ENCODE results near the gene RALBP1.

The RALBP1 gene

DNA sequence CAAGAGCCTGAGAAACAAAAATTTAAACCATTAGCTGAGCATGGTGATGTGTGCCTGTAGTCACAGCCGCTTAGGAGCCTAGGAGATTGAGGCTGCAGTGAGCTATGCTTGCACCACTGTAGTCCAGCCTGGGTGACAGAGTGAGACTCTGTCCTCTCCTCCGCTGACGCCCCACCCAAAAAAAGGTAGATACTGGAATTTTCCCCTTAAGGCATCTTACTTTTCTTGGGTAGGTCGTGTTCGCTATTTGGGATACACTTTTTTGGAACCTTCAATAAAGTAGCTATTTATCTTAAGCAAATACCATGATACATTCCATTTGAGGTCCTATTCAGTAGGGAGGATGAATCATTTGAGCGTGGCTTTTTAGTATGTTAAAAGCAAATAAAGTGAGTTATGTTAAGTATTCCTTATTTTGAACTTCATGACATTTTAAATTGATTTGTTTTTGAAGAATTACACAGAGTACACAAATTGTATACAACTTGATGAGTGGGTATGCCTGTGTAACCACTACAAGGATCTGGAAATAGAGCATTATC lies 38.7 kb downstream of the RALBP1 start:
- no peak for DNase-seq

DNA sequence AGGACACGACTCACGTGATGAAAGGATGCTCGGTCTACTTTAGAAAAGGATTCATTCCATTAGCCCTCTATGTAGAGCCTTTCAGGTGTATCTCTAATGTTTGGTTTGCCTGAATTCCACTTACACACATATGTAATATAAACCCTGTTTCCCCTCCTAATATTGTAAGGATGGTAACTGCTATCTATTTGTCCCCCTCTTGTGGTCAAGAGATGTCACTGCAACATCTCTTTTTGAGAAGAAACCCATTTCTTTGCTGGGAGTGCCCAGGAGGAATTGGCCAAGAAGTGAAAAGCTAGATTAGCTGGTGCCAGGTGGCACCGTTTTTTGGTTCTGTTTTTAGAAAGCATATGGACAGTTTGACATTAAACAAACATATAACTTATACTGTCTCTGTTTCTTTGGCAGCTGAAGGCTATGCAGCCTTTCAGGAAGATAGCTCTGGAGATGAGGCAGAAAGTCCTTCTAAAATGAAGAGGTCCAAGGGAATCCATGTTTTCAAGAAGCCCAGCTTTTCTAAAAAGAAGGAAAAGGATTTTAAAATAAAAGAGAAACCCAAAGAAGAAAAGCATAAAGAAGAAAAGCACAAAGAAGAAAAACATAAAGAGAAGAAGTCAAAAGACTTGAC lies 41.2 kb downstream of the RALBP1 start:
- no peak for DNase-seq

DNA sequence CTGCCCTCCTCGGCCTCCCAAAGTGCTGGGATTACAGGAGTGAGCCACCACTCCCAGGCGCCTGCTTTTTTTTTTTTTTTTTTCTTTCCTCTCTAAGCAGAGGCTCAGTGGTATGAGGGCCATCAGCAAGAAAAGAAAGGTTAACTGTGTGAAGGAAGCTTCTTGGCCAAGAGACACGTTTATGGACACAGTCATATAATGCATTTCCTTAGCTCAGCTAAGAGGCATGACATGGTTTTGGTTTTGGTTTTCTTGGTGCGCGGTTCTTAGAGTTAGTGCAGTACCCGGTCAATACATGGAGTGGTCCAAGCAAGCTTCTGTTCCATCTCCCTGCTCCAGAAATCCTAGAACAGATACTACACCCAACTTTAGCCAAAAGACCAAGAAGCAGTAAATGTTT lies 42.6 kb downstream of the RALBP1 start:
- no peak for DNase-seq

DNA sequence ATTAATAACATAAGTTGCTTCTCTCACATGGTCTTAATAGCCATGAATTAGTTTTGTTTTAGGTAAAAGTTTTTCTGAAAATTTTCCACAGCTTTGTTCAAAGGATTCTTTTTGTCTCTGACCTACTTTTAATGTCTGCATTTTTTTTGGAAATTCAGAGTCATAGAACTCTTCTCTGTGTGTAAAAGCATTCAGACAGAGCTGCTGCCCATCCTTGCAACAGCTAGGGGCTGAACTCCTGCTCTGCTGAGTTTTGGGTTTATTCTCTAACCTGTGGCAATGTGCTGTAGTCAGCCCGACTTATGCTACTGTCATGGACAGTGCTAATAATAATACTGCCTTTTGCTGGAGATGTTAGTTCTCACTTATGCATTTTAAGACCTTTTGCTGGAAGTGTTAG lies 44.1 kb downstream of the RALBP1 start:
- DNase-seq = no peak

DNA sequence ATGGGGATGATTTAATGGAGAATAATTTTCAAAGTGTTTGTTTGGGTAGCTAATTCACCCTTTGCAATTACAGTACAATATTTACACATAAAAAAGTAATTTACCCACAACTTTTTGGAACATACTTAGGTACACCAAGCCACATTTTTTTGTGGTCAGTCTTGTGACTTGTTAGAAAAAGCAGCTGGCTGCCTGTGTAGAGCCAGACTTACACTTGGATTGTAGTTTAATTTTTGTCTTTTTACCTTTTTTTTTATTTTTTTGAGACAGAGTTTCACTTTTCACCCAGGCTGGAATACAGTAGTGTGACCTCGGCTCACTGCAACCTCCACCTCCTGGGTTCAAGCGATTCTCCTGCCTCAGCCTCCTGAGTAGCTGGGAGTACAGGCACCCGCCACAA lies 45.4 kb downstream of the RALBP1 start:
- no peak for DNase-seq

DNA sequence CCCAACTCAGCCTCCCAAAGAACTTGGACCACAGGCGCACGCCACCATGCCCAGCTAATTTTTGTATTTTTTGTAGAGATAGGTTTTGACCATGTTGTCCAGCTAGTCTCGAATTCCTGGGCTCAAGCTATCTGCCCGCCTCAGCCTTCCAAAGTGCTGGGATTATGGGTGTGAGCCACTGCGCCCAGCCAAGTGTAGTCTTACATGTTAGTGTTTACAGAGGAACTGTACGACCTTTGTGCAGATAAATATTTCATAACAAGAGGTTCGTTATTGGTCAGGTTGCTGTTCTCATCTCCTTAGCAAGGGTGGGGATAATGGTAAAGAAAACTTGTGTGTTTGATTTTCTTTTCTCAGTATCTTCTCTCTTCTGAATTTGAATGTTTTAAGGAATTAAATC lies 46.5 kb downstream of the RALBP1 start:
- no peak for DNase-seq

DNA sequence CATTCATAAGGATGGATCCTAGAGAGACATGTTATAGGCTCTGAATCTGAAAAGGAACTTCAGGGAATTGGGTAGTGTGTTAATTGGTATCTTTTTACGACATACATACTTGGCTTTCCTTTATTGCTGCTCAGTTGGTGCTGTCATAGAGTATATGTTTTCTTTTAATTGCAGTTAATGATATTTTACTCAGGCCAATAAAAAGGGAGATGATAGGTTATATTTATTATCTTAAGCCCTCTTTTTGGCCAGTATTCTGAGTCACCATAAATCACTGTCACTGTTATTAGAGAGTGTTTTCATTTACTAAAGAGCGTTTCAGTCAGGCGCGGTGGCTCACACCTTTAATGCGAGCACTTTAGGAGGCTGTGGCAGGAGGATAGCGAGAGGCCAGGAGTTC lies 47.6 kb downstream of the RALBP1 start:
- DNase-seq = no peak

DNA sequence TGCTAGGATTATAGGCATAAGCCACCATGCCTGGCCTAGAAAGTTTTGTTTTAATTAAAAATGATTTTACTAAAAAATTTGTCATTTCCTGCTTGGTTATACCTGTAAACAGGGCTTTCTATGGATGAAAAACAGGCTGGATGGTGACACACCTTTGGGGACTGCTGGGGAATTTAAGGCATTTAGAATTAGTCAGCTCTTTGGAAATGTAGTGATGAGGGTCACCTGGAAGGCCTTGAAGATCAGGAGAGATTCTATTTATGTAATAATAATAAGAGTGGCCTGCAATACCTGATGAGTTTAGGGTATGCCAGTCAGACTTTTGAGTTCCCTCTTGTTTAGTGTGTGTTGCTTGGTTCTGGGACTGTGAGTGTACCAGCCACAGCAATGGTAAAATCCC lies 51.1 kb downstream of the RALBP1 start:
- no peak for DNase-seq

DNA sequence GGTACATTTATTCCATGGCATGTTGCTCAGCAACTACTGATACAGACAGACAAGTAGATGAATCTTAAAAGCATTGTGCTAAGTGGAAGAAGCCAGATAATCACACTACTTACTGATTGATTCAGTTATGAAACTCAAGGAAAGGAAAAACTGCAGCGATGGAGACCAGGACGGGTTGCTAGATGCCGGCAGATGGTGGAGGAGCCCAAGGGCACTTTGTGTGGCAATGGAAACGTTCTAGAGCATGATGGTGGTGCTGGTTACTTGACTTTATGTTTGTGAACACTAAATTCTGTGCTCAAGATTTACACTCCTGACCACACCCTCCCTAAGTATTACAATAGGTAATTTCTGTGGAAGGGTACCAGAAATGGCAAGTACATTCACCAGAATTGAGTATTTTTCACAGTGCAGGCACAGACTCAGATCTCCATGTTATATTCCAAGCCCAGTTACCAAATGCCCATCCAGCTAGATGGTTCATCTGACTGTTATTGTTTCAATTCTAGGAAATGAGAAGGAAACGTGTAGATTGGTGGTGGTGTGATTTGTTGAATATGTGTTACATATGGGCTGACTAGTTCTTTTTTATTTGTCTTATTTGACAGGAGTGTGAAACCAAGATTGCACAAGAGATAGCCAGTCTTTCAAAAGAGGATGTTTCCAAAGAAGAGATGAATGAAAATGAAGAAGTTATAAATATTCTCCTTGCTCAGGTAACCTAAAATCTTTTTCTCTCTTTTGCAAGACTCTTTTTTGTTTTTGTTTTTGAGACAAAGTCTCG lies 55.1 kb downstream of the RALBP1 start:
- no peak for DNase-seq

DNA sequence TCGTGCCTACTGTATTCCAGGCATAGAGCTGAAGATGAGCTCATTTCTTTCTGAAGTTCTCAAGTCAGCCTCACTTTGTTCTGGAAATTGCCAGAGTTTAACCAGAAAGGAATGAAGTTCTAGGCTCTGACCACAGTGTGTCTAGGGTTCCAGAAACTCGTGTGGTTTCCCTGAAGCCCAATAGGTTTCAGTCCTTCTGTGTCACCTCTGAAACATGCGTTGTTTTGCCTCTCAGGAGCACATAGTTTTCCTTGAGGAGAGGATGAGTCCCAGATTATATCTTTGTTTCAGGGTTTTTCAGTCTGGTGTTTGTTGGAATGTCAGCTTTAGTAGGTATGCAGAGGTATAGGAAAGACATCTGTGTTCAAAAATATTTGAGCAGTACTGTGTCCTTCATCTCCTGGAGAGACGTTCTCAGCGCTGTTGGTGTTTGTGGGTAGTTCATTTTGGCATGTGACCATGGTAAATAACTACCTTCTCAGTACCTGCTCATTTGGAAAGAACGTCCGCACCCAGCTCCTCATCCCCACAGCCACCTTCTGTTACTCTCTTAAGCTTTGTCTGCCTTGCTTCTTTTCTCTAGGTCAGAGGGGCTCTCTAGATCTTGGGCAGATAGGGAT lies 56.6 kb downstream of the RALBP1 start:
- no peak for DNase-seq

DNA sequence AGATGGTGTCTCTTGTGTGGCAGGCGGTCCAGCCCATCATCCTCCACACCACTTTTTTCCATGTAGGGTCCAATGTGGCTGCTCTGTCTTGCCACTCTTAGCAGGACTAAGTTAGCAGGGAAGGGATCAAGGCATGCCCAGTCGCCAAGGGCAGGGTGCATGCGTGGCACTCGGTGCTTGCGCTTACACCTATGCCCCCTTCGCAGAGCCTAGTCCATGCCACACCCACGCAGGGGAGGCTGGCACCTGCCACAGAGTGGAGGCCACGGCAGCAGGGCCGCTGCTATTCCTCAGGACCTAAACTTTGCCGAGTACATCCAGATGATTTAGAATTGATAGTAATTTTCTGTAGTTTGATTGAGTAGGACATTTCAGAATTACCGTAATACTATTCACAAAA lies 59.5 kb downstream of the RALBP1 start:
- no peak for DNase-seq

DNA sequence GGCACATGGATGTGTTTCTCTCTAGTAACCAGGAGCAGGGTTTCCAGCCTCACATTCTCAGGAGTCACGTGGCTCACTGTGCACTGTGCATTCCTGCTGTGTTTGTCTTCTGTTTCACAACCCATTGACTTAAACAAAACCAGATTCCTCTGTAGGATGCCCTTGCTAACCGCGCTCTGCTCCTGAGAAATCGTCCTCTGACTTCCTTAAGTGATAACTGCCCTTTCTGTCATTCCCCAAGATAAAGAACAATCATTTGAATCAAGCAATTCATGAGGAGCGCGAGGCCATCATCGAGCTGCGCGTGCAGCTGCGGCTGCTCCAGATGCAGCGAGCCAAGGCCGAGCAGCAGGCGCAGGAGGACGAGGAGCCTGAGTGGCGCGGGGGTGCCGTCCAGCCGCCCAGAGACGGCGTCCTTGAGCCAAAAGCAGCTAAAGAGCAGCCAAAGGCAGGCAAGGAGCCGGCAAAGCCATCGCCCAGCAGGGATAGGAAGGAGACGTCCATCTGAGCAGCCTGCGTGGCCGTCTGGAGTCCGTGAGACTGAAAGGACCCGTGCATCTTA lies 60.2 kb downstream of the RALBP1 start:
- DNase-seq = no peak

DNA sequence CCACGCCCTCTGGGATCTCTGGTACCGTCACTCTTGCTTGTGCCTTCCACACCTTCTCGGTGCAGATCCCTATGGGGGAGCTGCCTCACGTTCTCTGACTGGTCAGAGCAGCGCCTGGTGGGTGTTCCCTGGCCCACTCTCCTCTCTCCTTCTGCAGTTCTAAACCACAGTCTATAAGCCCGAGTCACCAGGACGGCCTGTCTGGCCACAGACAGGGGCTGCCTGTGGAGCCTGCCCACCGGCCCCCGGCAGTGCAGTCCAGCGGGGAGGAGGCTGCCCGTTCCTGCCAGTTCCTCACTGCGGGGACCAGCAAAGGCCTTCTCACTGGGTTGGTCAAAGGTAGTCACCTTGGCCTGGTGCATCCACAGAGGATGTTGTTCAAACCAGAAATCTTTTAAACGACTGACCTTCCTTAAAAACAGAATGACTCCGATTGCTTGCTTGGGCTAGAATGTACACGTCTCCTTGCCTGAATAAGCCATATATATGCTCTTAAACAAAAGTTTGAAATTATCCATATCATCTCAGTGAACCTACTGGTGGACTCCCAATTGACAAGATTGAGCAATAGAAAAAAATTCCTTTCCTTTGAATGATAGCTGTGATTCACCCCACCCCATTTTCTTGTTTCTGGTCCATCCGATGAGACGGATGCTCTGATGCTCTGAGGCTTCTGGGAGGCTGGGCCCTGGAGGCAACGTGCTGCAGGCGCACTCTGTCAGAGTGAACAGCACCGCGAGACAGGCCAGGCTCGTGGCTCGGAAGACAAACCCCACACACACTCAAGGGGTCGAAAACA lies 61.2 kb downstream of the RALBP1 start:
- no peak for DNase-seq

DNA sequence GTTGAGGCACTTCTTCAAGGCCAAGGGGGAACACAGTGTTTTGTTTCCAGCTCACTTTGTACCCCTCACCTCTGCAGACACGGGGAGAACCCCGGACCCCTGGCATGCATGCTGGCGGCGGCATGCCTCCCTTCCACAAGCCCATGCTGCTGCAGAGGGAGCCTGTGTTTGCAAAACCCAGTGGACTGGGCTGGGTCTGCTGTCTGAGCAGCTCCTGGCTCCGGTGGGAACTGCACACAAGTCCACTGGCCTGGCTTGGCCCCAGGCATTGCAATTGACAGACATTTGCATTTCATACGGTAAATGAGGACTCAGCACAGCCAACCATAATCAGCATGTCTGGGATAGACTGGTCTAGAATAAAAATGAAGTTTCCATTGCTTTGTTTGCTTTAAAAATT lies 62.4 kb downstream of the RALBP1 start:
- DNase-seq = no peak

DNA sequence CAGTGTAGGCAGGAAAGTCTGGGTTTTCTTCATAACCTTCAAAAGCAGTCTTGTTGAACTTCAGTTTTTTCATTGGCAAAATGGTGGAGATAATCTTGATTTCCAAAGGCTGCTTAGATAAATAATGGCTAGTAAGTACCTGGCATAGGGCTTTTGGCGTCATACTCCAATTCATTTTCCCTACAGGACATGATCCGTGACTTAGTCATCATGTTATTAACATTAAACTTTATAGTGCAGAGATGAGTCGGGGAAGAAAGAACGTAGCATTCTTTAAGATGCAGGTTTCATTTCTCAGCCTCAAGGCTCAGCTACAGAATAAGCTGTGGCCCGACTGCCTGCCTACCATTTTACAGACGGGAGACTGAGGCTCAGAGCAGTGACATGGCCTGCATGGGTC lies 64.0 kb downstream of the RALBP1 start:
- no peak for DNase-seq

DNA sequence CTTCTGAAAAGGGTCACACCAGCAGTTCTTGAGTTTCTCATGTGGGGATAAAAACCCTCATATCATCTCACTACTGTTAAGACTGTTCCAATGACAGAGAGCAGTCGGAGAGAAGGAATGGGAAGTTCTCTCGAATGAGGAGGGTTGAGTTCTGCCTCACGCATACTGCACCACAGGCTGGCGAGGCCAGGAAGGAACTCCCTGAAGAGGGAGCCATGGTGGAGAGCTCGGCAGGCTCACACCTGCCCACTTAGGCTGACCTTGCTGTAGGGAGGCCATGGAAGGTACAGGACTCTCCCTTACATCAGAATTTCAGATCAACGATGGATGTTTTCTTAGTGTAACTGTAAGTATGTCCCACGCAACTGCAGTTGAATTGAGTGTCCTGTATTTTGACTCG lies 64.6 kb downstream of the RALBP1 start:
- DNase-seq = no peak

DNA sequence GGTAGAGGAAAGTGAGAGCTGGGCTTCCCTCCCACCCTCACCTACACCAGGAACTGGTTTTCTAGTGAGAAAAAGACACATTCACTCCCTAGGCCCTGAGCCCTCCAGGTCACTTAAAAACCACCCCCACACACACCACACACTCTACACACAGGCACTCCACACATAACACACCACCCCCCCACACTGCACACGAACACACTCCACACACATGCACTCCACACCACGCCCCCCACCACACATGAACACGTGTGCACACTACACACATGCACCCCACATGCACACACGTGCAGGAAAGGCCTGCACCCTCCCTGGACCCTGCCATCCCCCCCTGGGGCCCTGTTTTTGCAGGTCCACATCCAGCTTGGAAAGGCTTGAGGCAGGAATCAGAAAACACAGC lies 67.6 kb downstream of the RALBP1 start:
- DNase-seq = no peak

DNA sequence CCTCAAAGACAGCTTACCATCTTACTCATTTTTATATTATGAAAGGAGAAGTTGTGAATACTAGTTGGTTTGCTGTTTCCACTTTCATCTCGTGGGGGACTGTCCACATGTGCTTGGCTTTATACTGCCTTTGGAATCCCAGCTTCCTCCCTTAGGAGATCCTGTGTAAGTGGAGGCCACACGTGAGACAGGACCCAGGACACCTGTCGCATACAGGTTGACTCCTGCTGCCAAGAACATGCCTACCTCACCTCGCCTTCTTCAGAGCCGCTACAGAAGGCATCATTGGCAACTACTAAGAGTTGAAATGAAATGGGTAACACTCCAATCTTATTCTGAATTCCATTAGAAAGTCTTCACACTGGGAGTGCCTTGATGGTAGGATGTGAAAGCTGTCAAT lies 69.7 kb downstream of the RALBP1 start:
- DNase-seq = no peak

DNA sequence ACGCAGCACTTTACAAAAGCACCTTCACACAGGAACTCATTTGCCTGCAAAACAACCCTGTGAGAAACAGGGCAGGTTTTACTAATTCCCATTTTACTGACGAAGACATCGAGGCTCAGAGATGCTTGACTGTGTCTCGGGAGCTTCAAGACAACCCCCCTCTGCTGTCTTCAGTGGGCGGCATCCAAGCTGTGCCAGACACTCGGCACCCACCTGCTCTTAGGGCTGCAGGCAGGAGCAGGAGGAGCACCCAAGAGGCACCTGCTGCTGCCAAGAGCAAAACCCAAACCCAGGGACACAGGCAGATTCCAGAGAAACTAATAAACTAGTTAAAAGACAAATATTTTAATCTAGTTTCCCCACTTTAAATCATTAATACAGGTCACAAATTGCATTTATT lies 71.2 kb downstream of the RALBP1 start:
- DNase-seq = no peak

DNA sequence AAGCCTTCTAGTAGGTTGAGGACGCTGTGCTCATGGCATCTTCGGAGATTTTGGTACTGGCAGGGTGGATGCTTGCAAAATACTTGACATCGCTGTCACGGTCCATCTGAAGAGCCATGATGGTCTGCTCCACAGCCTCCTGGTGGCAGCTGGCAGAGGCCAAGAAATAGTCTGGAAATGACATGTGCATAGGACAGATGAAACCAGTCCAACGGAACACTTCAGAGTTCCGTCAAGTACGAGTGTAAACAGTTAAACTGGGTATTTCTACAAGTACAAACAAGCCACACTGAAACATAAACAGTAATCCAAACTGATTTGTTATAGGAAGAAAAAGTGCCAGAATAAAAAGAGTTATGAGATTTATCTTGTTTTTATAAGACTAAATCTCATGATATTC lies 72.5 kb downstream of the RALBP1 start:
- DNase-seq = no peak

DNA sequence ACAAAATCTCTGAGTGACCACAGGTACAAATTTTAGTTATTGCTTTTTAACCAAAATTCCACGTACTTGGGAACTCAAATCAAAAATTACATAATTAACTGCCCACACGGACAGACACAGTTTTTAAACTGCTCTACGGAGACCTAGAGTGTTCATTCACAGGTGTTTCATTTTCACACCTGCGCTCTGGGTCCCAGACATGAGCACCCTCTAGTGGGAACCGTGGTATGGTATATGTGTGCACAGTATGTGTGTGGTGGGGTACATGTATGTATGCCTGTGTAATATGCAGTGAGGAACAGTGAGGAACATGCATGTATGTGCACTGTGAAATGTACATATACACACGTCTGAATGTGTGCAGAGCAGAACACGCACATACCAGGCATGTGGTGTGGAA lies 74.1 kb downstream of the RALBP1 start:
- DNase-seq = no peak

DNA sequence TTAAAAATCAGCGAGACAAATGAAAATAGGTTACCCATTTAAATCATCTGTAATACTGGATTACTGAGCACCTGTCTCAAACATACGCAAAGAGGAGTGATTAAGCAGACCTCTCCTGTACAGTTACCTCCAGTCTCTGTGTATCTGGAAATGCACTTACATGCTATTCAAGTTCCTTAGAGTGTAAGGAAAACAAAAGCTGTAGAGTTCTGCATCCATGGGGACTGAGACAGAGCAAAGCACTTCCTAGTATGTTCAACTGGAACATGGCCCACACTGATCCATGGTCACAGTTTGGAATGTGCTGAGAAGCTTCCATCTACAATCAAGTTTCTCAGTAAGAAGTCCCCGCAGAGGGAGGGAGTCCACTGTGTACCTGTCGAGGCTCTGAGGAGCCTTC lies 75.1 kb downstream of the RALBP1 start:
- no peak for DNase-seq

DNA sequence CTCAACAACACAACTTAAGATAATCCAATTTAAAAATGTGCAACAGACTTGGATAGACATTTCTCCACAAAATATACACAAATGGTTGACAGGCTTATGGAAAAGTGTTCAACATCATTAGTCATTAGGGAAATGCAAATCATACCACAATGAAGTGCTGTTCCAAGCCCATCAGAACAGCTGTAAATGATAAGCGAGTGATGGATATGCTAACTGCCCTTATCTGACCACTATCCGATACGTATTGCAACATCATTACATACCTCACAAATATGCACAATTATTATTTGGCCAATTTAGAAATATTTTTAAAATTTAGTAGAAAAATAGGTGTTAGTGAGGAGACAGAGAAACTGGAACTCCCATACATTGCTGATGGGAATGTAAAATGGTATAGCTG lies 76.9 kb downstream of the RALBP1 start:
- DNase-seq = no peak
